Frontal cortex (tissue), 4 donors: ENCODE data around the gene MYT1. TPM values are rescaled to one million over a fixed set of nuclear protein-coding genes. Genes with fewer than 3 reads are reported as not detected.
"Not testable (repeated sequence)": the region's sequence is repeated elsewhere in the genome, so short reads cannot be mapped to it uniquely, and the experiment has no call there.

ENCODE experiments used
- DNase-seq, 2 donors: peaks; one replicate each; pipeline ENCODE4 v3.0.0; 2012; ENCODE audit warnings: low spot score in 2 of 2
- FAIRE-seq: peaks from 2 replicates; lab custom pipeline; 2012; peaks lifted over from hg19 to GRCh38; lab: Jason Lieb, UNC
- total RNA-seq: library from RNA; depleted of rRNA; stranded (reverse); fragments of >200 nt; gene quantifications from one replicate; pipeline ENCODE4 v1.2.3, GENCODE V29; 2014
- donor health status: control.
- donor health status: control.
- donor health status: control.

Gene MYT1
- total RNA-seq, 1 donor from 2014 or later = 6.9 TPM

DNA sequence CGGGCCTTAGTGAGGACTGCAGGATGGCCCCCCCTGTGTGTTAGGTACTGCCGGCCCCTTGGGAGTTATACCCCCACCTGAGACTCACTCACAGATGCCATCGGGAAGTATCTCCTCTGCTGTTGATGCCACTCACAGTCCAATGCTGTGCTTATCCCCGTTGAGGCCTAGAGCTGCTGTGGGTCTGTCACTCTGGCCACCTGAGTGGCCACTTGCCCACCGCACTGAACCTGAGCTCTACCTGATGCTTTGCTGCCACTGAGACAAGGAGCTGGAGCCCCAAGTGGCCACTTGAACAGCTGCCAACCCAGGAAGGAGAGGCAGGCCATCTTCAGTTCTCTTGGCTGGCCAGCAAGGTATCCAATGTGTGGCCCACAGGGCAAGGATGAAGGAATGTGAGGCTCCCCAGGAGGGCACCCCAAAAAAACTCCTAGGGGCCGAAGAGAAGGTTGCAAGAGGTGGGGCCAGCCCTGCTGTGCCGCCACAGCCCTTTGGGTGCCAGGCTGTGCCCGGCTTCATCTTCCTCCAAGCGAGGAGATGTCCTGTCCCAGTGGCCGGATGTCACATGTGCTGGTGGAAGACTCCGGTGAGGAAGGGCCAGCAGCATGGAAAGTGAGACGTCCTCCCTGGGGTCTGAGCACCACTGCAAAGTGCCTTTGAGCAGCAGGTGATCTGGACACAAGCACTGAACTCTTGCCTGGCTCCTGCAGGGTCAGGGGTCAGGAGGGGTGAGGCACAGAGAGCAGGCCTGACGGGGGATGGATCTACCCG, 61.8 kb downstream of the MYT1 start:
- no peak for FAIRE-seq

DNA sequence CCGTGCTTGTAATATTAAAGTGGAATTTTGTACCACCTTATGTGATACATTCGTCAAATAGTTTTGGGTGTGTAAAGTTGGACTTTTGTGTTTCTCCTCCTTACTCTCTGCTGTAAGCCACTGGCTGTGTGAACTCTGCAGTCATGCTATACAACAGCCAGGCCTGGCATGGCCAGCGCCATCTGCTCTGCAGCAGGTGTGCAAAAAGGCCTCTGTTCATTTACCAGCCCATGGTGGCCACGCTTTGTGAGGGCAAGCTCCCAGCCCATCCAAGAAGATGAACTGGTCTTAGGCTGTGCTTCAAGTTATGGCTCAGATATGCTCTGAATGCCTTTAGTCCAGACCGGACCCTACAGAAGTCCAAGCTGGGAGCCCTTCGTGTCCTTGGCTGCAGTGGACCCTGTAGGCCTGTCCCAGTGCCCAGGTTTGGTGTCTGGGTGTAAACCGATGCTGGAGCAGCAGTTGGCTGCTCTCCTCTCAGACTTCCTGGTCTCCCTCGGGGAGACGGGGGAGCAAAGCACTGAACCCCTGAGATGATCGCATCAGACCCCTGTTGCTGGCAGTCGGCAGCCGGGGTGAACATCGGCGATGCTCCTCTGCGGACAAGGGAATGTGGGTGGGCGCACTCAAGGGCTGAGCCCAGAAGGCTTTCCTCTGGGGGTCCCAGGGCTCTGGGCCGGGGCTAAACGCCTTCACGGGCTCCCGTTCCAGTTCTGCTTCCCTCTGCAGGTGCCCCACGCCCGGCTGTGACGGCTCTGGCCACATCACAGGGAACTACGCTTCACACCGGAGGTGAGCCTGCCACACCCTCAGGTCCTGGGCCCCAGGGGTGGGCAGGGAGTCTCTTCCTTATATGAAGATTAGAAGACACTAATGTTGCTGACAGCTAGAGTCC, 62.7 kb downstream of the MYT1 start:
- FAIRE-seq = no peak

More for the DNA sequence above, 61.8 kb downstream of the MYT1 start:
- no peak for DNase-seq

DNA sequence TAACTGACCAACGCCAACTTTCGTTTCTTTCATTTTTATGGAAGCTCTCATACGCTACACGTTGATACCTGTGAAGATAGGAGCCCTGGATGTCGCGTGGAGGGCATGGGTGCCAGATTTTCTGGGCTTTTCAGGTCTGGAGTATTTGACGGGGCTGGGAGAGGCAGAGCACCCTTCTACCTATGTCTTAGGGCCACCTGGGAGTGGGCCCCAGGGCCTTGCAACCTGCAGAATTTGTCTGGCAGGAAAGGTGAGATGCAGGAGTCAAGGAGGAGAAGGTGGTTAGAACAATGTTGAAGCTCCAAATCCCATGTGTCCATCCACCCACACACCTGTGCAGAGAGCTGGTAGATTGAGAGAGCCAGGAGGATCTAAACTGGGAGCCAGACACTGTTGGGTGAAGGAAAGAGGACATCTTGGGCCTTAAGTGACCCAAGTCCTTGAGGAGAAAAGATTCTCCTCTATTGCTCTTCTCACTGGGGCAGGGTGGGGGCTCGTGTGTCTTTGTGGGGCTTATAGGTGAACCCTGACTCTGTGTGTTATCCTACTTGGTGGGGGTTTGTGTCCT, 63.9 kb downstream of the MYT1 start:
- FAIRE-seq = no peak

More for the DNA sequence above, 62.7 kb downstream of the MYT1 start:
- no peak for DNase-seq

GRCh38 chr20:64228751-64229506, 64.7 kb downstream of the MYT1 start:
- FAIRE-seq (no peak), DNase-seq (no peak)

More for the DNA sequence above, 63.9 kb downstream of the MYT1 start:
- DNase-seq = no peak

- no peak for FAIRE-seq
- DNase-seq = no peak
Measured at GRCh38 chr20:64229507-64230061, 65.3 kb downstream of the MYT1 start.

GRCh38 chr20:64230461-64231145, 66.4 kb downstream of the MYT1 start:
- FAIRE-seq (no peak), DNase-seq (no peak)

DNA sequence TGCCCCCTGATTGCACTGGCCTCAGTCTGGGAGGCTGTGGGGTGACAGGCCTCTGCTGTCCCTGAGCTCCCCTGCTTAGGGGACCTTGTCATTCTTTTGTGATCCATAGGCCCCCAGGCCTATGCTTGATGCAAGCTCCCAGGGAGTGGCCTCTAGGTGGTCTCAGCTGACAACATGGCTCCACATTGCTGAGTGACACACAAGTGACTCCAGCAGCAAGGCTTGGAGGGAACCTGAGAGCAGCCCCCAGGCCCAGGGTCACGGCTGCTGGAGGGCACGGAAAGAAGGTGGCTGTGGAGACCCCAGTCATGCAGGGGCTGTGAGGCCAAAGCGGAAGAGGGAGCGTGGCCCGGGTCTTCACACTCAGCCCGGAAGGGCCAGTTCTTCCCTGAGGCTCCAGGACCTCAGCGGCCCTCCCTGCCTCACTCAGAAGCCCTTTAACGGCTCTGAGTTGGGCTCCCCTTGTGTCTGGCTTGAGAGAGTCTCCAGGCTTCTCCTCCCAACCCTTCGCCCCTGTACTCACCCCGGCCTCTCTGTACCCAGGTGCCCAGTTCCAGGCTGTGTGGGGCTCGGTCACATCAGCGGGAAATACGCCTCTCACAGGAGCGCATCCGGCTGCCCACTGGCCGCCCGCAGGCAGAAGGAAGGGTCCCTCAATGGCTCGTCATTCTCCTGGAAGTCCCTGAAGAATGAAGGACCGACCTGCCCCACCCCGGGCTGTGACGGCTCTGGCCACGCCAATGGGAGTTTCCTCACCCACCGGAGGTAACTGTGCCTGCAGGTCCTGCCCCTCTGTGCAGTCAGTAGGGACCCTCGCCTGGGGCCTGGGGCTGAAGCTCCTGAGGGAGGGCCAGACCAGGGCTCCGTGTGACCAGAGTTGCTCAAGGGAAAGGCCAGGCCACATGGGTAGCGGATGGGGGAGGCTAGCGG, 67.6 kb downstream of the MYT1 start:
- FAIRE-seq = no peak
- no peak for DNase-seq

DNA sequence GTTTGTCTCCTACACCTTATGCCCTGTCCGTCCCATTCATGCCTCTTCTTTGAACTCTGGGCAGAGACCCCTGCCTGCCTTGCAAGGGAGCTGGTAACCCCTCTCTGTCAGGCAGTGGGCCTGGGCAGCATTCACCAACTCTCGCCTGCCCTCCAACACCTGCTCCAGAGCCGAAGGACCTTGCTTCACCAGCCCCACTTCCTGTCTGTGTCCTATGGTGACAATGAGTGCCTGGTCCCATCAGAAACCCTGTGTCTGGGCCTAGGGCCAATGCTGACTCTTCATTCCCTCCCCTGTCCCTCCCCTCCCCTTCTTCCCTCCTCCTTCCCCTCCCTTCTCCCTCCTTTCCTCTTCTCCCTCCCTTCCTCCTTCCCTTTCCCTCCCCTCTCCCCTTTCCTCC, 68.5 kb downstream of the MYT1 start:
- FAIRE-seq = no peak

DNA sequence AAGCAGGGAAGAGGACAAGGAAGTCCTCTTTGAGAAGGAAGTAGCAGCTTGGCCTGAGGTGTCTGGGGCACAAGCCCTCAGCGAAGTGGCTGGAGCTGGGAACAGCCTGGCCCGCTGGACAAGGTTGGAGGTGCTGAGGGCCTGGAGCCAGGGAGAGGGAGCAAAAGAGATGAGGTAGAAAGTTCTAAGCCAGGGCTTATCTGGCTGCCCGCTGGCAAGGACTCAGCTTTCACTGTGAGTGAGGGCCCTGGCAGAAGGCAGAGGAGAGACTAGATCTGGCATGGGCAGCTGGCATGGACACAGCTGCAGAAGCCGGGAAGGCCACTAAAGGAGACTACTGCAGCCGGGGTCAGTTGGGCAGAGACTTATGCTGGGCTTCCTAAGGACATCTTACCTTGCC, 69.5 kb downstream of the MYT1 start:
- FAIRE-seq = no peak
- DNase-seq = no peak

More for the DNA sequence above, 68.5 kb downstream of the MYT1 start:
- no peak for DNase-seq

GRCh38 chr20:64234291-64234791, 70.1 kb downstream of the MYT1 start:
- DNase-seq = no peak
- FAIRE-seq = no peak

GRCh38 chr20:64234921-64235565, 70.8 kb downstream of the MYT1 start:
- not testable (repeated sequence) for FAIRE-seq, DNase-seq

GRCh38 chr20:64236137-64237088, 72.2 kb downstream of the MYT1 start:
- DNase-seq (no peak), FAIRE-seq (no peak)

DNA sequence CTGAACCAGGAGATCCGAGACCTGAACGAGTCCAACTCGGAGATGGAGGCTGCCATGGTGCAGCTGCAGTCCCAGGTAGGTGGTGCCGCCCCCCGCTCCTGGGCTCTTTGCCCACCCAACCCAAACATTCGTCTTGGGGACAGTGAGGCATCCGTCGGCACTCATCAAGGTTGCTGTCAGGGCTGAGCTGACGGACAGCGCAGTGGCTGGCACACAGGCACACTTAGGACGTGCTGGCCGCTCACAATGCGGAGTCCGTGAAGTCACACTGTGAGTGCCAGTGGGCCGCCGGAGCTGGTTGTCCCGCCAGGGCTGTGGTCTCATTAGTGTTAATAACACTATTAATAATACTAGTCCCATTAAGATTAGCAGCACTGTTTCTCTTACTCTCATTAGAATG, 73.1 kb downstream of the MYT1 start:
- no peak for DNase-seq
- no peak for FAIRE-seq

GRCh38 chr20:64238115-64238825, 74.0 kb downstream of the MYT1 start:
- no peak for FAIRE-seq
- DNase-seq = no peak

DNA sequence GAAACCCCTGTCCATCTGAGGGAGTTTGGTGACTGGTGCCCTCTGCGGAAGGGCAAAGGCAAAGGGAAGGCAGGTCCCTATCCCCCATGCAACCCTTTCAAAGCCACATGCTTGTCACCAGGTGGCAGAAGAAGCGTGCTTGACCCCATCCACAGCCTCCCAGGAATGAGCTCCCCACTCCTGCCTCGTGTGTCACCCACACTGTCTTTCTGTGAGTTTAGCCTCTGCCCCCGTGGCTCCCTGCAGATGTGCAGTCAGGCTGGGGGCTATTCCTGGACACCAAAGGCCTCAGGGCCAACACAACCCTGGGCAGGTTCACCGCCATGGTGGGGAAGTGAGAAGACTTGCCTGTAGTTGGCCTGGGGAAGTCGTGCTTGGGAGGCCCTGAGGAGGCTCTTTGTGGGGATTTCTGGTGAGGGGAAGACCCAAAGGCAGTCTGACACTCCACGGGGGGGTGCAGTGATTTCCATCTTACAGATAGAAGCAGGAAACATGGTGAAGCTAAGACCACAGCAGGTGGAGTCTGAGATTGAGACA, 74.7 kb downstream of the MYT1 start:
- FAIRE-seq (no peak), DNase-seq (no peak)
